GM19099 (cell line): Measurements from ENCODE around the gene OPN3.

Experiments used
- POLR2A ChIP-seq: IDR thresholded peaks from 3 replicates; pipeline ENCODE4 v1.6.1; 2011; ENCODE audit warnings: low read depth; ENCODE audit not compliant: insufficient read length; ENCODE audit errors: extremely low read depth

Gene OPN3

DNA sequence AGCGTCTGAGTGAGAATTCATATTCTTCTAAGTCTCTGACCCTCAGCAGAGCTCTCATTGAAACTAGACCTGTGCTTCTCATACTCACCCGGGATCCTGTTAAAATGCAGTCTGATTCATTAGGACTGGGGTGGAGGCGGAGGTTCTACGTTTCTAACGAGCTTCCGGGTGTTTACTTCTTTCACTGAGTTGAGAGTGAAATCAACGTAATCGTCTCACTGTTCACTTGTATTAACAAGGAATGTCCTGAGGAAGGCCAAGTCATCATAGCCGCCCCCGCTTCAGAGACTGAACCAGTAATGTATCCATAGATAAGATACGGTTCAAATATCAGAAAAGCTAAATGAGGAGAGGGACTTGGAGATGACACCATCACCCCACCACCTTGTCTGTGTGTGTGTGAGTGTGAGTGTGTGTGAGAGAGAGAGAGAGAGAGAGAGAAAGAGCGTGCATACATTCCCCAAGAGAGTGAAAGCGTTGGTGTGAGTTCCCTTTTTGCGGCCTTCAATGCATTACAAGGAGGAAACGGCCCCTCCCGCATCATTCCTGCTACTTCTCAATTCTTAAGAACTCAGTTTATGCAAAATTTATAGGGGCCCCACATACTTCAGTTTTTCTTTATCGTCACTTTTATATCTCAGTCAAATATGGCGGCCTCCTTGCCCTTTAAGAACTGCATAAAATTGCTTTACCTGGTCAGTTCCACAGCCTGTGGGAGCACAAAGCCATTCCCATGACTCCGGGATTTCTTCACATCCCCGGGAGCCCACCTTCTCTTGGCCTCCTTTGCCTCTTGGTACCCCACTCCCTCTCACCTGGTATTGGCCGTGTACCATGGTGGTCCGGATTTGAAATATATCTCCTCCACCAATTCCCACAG, 88.2 kb downstream of the OPN3 start:
- TF ChIP-seq POLR2A = no peak

GRCh38 chr1:241550318-241550717, 89.9 kb downstream of the OPN3 start:
- no peak for TF ChIP-seq POLR2A

GRCh38 chr1:241548008-241548407, 92.2 kb downstream of the OPN3 start:
- TF ChIP-seq POLR2A = no peak
